ENCODE measurements around the gene DOCK8. TPM values are rescaled to one million over a fixed set of nuclear protein-coding genes. Genes with fewer than 3 reads are reported as not detected.

DOCK8 gene
- total RNA-seq, 1 experiment from 2014 or later = 15.2 TPM

- CTCF ChIA-PET = interaction anchor here (0.5 kb wide), 1 partner anchor 367 kb away, joined by 4 read pairs; no protein-coding TSS in a partner anchor
- H3K4me3 Mint-ChIP-seq (ENCODE audit: unreplicated experiment) = no peak overlapping the region
- Histone ChIP-seq H3K9me3 (no peaks in the 10 kb centered on the region), H3K27me3 (replicated peaks; ENCODE audit: control insufficient read depth, insufficient read depth, low read length) (no peaks in the 10 kb centered on the region), H3K36me3 (ENCODE audit: control insufficient read depth, insufficient read depth, low read length) (no peaks in the 10 kb centered on the region), H3K4me3 (ENCODE audit: low read depth, low read length) (no peak overlapping the region), H3K4me1 (peaks cover 10% of the 10 kb centered on the region; the same call in 1 of the 2 replicates)
- H3K36me3 Mint-ChIP-seq (ENCODE audit: insufficient read depth, unreplicated experiment) = peaks cover 5% of the 10 kb centered on the region
- POLR2A ChIA-PET = no interaction called here
- no peak overlapping the region for H3K27ac Mint-ChIP-seq (ENCODE audit: unreplicated experiment)
- H3K27me3 Mint-ChIP-seq (ENCODE audit: insufficient read depth, unreplicated experiment) = no peaks in the 10 kb centered on the region
- H3K4me1 Mint-ChIP-seq (ENCODE audit: low read depth, unreplicated experiment) = peaks cover 7% of the 10 kb centered on the region
- intact Hi-C loops (cut with micrococcal nuclease; ENCODE audit: unreplicated experiment) = no loop called here
- no peak for DNase-seq
- BruUV-seq (replicated peaks) = no TSS peak
- TF ChIP-seq, protein P1, sequence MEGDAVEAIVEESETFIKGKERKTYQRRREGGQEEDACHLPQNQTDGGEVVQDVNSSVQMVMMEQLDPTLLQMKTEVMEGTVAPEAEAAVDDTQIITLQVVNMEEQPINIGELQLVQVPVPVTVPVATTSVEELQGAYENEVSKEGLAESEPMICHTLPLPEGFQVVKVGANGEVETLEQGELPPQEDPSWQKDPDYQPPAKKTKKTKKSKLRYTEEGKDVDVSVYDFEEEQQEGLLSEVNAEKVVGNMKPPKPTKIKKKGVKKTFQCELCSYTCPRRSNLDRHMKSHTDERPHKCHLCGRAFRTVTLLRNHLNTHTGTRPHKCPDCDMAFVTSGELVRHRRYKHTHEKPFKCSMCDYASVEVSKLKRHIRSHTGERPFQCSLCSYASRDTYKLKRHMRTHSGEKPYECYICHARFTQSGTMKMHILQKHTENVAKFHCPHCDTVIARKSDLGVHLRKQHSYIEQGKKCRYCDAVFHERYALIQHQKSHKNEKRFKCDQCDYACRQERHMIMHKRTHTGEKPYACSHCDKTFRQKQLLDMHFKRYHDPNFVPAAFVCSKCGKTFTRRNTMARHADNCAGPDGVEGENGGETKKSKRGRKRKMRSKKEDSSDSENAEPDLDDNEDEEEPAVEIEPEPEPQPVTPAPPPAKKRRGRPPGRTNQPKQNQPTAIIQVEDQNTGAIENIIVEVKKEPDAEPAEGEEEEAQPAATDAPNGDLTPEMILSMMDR (IDR thresholded peaks at IDR 0.05; ENCODE audit: insufficient read depth in 1 of 2, low read depth in 1 of 2, low read length in 1 of 2, severe bottlenecking in 1 of 2, unreplicated experiment in 1 of 2) = no peak
- H3K9me3 Mint-ChIP-seq (ENCODE audit: unreplicated experiment) = no peaks in the 10 kb centered on the region
Measured at GRCh38 chr9:438961-439768, 224.5 kb downstream of the DOCK8 start.

DNA sequence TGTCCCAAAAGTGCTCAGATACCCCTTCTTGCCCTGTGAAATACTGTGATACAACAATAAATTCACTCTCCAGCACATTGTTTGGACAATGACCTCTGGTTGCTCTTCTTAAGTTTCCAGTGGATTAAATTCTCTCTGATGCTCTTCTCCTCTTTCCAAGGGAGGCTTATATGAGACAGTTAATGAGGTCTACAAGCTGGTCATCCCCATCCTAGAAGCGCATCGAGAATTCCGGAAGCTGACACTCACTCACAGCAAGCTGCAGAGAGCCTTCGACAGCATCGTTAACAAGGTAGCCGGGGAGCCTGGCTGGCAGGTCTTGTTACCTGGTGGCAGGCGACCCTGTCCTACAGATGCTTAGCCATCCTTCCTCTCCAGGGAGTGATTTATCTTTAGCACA lies 226.5 kb downstream of the DOCK8 start:
- Histone ChIP-seq H3K9me3 (no peaks in the 10 kb centered on the region), H3K4me3 (ENCODE audit: low read depth, low read length) (no peak overlapping the region), H3K36me3 (ENCODE audit: control insufficient read depth, insufficient read depth, low read length) (no peaks in the 10 kb centered on the region), H3K4me1 (peaks cover 10% of the 10 kb centered on the region; the same call in 1 of the 2 replicates), H3K27me3 (replicated peaks; ENCODE audit: control insufficient read depth, insufficient read depth, low read length) (no peaks in the 10 kb centered on the region)
- no peak for DNase-seq
- no peak overlapping the region for H3K4me3 Mint-ChIP-seq (ENCODE audit: unreplicated experiment)
- no TSS peak for BruUV-seq (replicated peaks)
- TF ChIP-seq, protein P1 (IDR thresholded peaks at IDR 0.05; ENCODE audit: insufficient read depth in 1 of 2, low read depth in 1 of 2, low read length in 1 of 2, severe bottlenecking in 1 of 2, unreplicated experiment in 1 of 2) = no peak
- POLR2A ChIA-PET = no interaction called here
- H3K27me3 Mint-ChIP-seq (ENCODE audit: insufficient read depth, unreplicated experiment) = no peaks in the 10 kb centered on the region
- CTCF ChIA-PET = no interaction called here
- peaks cover 7% of the 10 kb centered on the region for H3K4me1 Mint-ChIP-seq (ENCODE audit: low read depth, unreplicated experiment)
- intact Hi-C loops (cut with micrococcal nuclease; ENCODE audit: unreplicated experiment) = no loop called here
- no peak overlapping the region for H3K27ac Mint-ChIP-seq (ENCODE audit: unreplicated experiment)
- H3K9me3 Mint-ChIP-seq (ENCODE audit: unreplicated experiment) = no peaks in the 10 kb centered on the region
- peaks cover 5% of the 10 kb centered on the region for H3K36me3 Mint-ChIP-seq (ENCODE audit: insufficient read depth, unreplicated experiment)

- H3K36me3 Mint-ChIP-seq (ENCODE audit: insufficient read depth, unreplicated experiment) = peaks cover 5% of the 10 kb centered on the region
- TF ChIP-seq, protein P1 (IDR thresholded peaks at IDR 0.05; ENCODE audit: insufficient read depth in 1 of 2, low read depth in 1 of 2, low read length in 1 of 2, severe bottlenecking in 1 of 2, unreplicated experiment in 1 of 2) = no peak
- POLR2A ChIA-PET = no interaction called here
Measured at GRCh38 chr9:444528-444927, 229.9 kb downstream of the DOCK8 start.

More at GRCh38 chr9:444528-444927, 229.9 kb downstream of the DOCK8 start:
- H3K4me3 Mint-ChIP-seq (ENCODE audit: unreplicated experiment) = no peak overlapping the region
- peaks cover under 1% of the 10 kb centered on the region for H3K4me1 Mint-ChIP-seq (ENCODE audit: low read depth, unreplicated experiment)
- no peak for DNase-seq
- intact Hi-C loops (cut with micrococcal nuclease; ENCODE audit: unreplicated experiment) = no loop called here
- BruUV-seq (replicated peaks) = no TSS peak
- H3K9me3 Mint-ChIP-seq (ENCODE audit: unreplicated experiment) = no peaks in the 10 kb centered on the region
- Histone ChIP-seq H3K4me1 (peaks cover 12% of the 10 kb centered on the region; the same call in 1 of the 2 replicates), H3K27me3 (replicated peaks; ENCODE audit: control insufficient read depth, insufficient read depth, low read length) (no peaks in the 10 kb centered on the region), H3K36me3 (ENCODE audit: control insufficient read depth, insufficient read depth, low read length) (no peaks in the 10 kb centered on the region), H3K9me3 (no peaks in the 10 kb centered on the region), H3K4me3 (ENCODE audit: low read depth, low read length) (no peak overlapping the region)
- no peaks in the 10 kb centered on the region for H3K27me3 Mint-ChIP-seq (ENCODE audit: insufficient read depth, unreplicated experiment)
- H3K27ac Mint-ChIP-seq (ENCODE audit: unreplicated experiment) = no peak overlapping the region
- CTCF ChIA-PET = no interaction called here

Measured in Caco-2 (cell line).